ENCODE measurements around the gene PRG3. TPM values are rescaled to one million over a fixed set of nuclear protein-coding genes. Genes with fewer than 3 reads are reported as not detected.
A peak's percentile ranks its signal among the peaks of the same experiment; 100 is the strongest.

The PRG3 gene
- polyA plus RNA-seq, 3 donors: not detected

- no peak overlapping the region for H2AFZ ChIP-seq (ENCODE audit: insufficient read depth, low read depth, low read length, poor library complexity, severe bottlenecking)
- Mint-ChIP-seq H3K27me3 (ENCODE audit: low read depth in 3 of 3) (peaks cover 2 to 9% (median 4%) of the 10 kb centered on the region in 3 donors), H3K4me3 (no peak overlapping the region), H3K4me1 (no peaks in the 10 kb centered on the region), H3K27ac (no peak overlapping the region), H3K9me3 (peaks cover 0 to 2% (median 0%) of the 10 kb centered on the region in 7 donors), H3K36me3 (no peaks in the 10 kb centered on the region)
- H3K4me1 ChIP-seq (ENCODE audit: control insufficient read depth in 1 of 2, insufficient read depth in 2 of 2, low read length in 2 of 2): no peaks in the 10 kb centered on the region
- no peaks in the 10 kb centered on the region for H3K79me2 ChIP-seq (ENCODE audit: insufficient read depth, low read length)
- H3K4me3 ChIP-seq (replicated peaks in 1 of 3; ENCODE audit: low read depth in 2 of 3, low read length in 3 of 3): no peak overlapping the region
- DNase-seq: no peak
- H3K4me2 ChIP-seq (replicated peaks; ENCODE audit: extremely low read depth, low read length, poor library complexity, severe bottlenecking): no peak overlapping the region
- no peak overlapping the region for H3K27ac ChIP-seq (ENCODE audit: low read depth in 1 of 2, low read length in 2 of 2)
- H3K9me3 ChIP-seq (replicated peaks in 1 of 2; ENCODE audit: control insufficient read depth in 1 of 2, insufficient read depth in 1 of 2, low read length in 2 of 2): no peaks in the 10 kb centered on the region
- H3K27me3 ChIP-seq (ENCODE audit: control insufficient read depth in 2 of 2, insufficient read depth in 2 of 2, low read length in 2 of 2): peaks cover 0 to 2% of the 10 kb centered on the region in 2 donors
- intact Hi-C loops (cut with micrococcal nuclease): no loop called here
- no peak for TF ChIP-seq CTCF (IDR thresholded peaks at IDR 0.05)
- H3K9ac ChIP-seq (ENCODE audit: insufficient read depth, low read length, poor library complexity, severe bottlenecking): no peak overlapping the region
- H4K20me1 ChIP-seq (ENCODE audit: insufficient read depth, low read length): no peaks in the 10 kb centered on the region
- WGBS (ENCODE audit: insufficient coverage): 82% methylated on average over 5 of the region's 5 CpGs
- no peaks in the 10 kb centered on the region for H3K36me3 ChIP-seq (replicated peaks in 1 of 2; ENCODE audit: control insufficient read depth in 1 of 2, insufficient read depth in 2 of 2, low read length in 2 of 2)
Measured at GRCh38 chr11:57377107-57377506, 3.8 kb downstream of the PRG3 start.

GRCh38 chr11:57376095-57377090 lies 4.6 kb downstream of the PRG3 start:
- Histone ChIP-seq H3K4me1 (ENCODE audit: control insufficient read depth in 1 of 2, insufficient read depth in 2 of 2, low read length in 2 of 2) (no peaks in the 10 kb centered on the region), H3K9me3 (replicated peaks in 1 of 2; ENCODE audit: control insufficient read depth in 1 of 2, insufficient read depth in 1 of 2, low read length in 2 of 2) (no peaks in the 10 kb centered on the region), H3K36me3 (replicated peaks in 1 of 2; ENCODE audit: control insufficient read depth in 1 of 2, insufficient read depth in 2 of 2, low read length in 2 of 2) (no peaks in the 10 kb centered on the region), H3K4me3 (replicated peaks in 1 of 3; ENCODE audit: low read depth in 2 of 3, low read length in 3 of 3) (no peak overlapping the region), H2AFZ (ENCODE audit: insufficient read depth, low read depth, low read length, poor library complexity, severe bottlenecking) (no peak overlapping the region), H3K27ac (ENCODE audit: low read depth in 1 of 2, low read length in 2 of 2) (no peak overlapping the region), H3K4me2 (replicated peaks; ENCODE audit: extremely low read depth, low read length, poor library complexity, severe bottlenecking) (no peak overlapping the region), H3K27me3 (ENCODE audit: control insufficient read depth in 2 of 2, insufficient read depth in 2 of 2, low read length in 2 of 2) (peaks cover 0 to 2% of the 10 kb centered on the region in 2 donors), H4K20me1 (ENCODE audit: insufficient read depth, low read length) (no peaks in the 10 kb centered on the region), H3K9ac (ENCODE audit: insufficient read depth, low read length, poor library complexity, severe bottlenecking) (no peak overlapping the region), H3K79me2 (ENCODE audit: insufficient read depth, low read length) (no peaks in the 10 kb centered on the region)
- intact Hi-C loops (cut with micrococcal nuclease): no loop called here
- Mint-ChIP-seq H3K36me3 (no peaks in the 10 kb centered on the region), H3K4me3 (peak overlapping the region in 1 of 2 donors; percentile 44), H3K27me3 (ENCODE audit: low read depth in 3 of 3) (peaks cover 2 to 9% (median 4%) of the 10 kb centered on the region in 3 donors), H3K27ac (no peak overlapping the region), H3K4me1 (no peaks in the 10 kb centered on the region), H3K9me3 (peaks cover 0 to 1% (median 0%) of the 10 kb centered on the region in 7 donors)
- TF ChIP-seq CTCF (IDR thresholded peaks at IDR 0.05): no peak
- no peak for DNase-seq
- whole genome bisulfite sequencing (ENCODE audit: insufficient coverage): 57% methylated on average over 14 of the region's 26 CpGs

Measured in CD14-positive monocyte (primary cell).